ENCODE data around the gene NUDT17.

The NUDT17 gene

GRCh38 chr1:145891143-145891542 lies 45.7 kb downstream of the NUDT17 start:
- DNase-seq (ENCODE audit: low read depth), result no peak

- peak; percentile 19 for DNase-seq (ENCODE audit: low read depth)
These were observed 46.4 kb downstream of the NUDT17 start for GRCh38 chr1:145891587-145892485.

- no peak for DNase-seq (ENCODE audit: low read depth)
These were observed 47.2 kb downstream of the NUDT17 start for GRCh38 chr1:145892486-145893087.

- DNase-seq (ENCODE audit: low read depth), result no peak
These were observed 48.1 kb downstream of the NUDT17 start for GRCh38 chr1:145893306-145894055.

- no peak for DNase-seq (ENCODE audit: low read depth)
These were observed 50.0 kb downstream of the NUDT17 start for GRCh38 chr1:145895471-145895870.

GRCh38 chr1:145897969-145898368 lies 52.5 kb downstream of the NUDT17 start:
- no peak for DNase-seq (ENCODE audit: low read depth)
